Activated naive CD4-positive, alpha-beta T cell treated with anti-CD3 and anti-CD28 coated beads for 36 hours (primary cell): ENCODE results near the gene SLC25A44. TPM values are rescaled to one million over a fixed set of nuclear protein-coding genes. Genes with fewer than 3 reads are reported as not detected.
A peak's percentile ranks its signal among the peaks of the same experiment; 100 is the strongest.

Experiments
- CTCF ChIA-PET: fragments of 350-600 bp; sonication (Branson Sonifier 250); formaldehyde crosslinking; loops from one replicate; lab custom pipeline; 2021; ENCODE audit warnings: antibody characterized with exemption; lab: Charles Lee
- DNase-seq: peaks from one replicate; pipeline ENCODE4 v3.0.0-alpha.2; 2020
- H3K27ac Mint-ChIP-seq: one replicate; pipeline ENCODE4 v1.8.0; 2021; ENCODE audit warnings: mild to moderate bottlenecking, mixed read lengths
- H3K27me3 Mint-ChIP-seq: one replicate; pipeline ENCODE4 v1.8.0; 2021; ENCODE audit warnings: low read depth, mixed read lengths
- H3K36me3 Mint-ChIP-seq: one replicate; pipeline ENCODE4 v1.8.0; 2021; ENCODE audit warnings: low read depth, mixed read lengths
- H3K4me1 Mint-ChIP-seq: one replicate; pipeline ENCODE4 v1.8.0; 2021; ENCODE audit warnings: low read depth, mixed read lengths
- H3K4me3 Mint-ChIP-seq: one replicate; pipeline ENCODE4 v1.8.0; 2021; ENCODE audit warnings: mild to moderate bottlenecking, moderate library complexity, mixed read lengths
- H3K9me3 Mint-ChIP-seq: one replicate; pipeline ENCODE4 v1.8.0; 2021; ENCODE audit warnings: mixed read lengths
- intact Hi-C: fragments of 100-400 bp; cut with micrococcal nuclease; formaldehyde crosslinking; loops from one replicate; pipeline ENCODE4 v1.15.1; 2023
- total RNA-seq, 2 experiments: library from RNA; stranded (reverse); gene quantifications; one replicate each; pipeline ENCODE4 v1.2.3, GENCODE V29; 2021

SLC25A44 gene
- total RNA-seq, 2 experiments from 2014 or later = 69.1 to 73.5 TPM

- H3K9me3 Mint-ChIP-seq = no peaks in the 10 kb centered on the region
- peaks cover 54% of the 10 kb centered on the region for H3K36me3 Mint-ChIP-seq
- CTCF ChIA-PET = interaction anchor here (0.6 kb wide), 1 partner anchor 58 kb away, joined by 3 read pairs; no protein-coding TSS in a partner anchor
- no peaks in the 10 kb centered on the region for H3K27me3 Mint-ChIP-seq
- peaks cover 12% of the 10 kb centered on the region for H3K4me1 Mint-ChIP-seq
- peak overlapping the region; percentile 6 for H3K27ac Mint-ChIP-seq
- no peak for DNase-seq
- intact Hi-C loops = loop anchor here (5.0 kb wide), 1 partner anchor 56 kb away; no protein-coding TSS in a partner anchor
- H3K4me3 Mint-ChIP-seq = no peak overlapping the region
These were observed 67.0 kb downstream of the SLC25A44 start for GRCh38 chr1:156260896-156261295.

Other genes with a start within 250 kb of the SLC25A44 start
- gene ARHGEF2, start 215.6 kb upstream of the SLC25A44 start, total RNA-seq = 100 to 1,000 TPM; 154 to 159 TPM
- gene SSR2, start 173.2 kb upstream of the SLC25A44 start, total RNA-seq = 100 to 1,000 TPM; 141 to 142 TPM
- 10 to 100 TPM; 27.1 to 27.4 TPM for gene UBQLN4, start 140.3 kb upstream of the SLC25A44 start, total RNA-seq
- gene LAMTOR2, start 139.3 kb upstream of the SLC25A44 start, total RNA-seq = 10 to 100 TPM; 54.9 to 55.9 TPM
- gene RAB25, start 132.9 kb upstream of the SLC25A44 start, total RNA-seq = 1 to 10 TPM; 1.3 TPM
- under 1 TPM; 0.22 to 0.36 TPM for gene MEX3A, start 111.6 kb upstream of the SLC25A44 start, total RNA-seq
- gene LMNA, start 79.4 kb upstream of the SLC25A44 start, total RNA-seq = 10 to 100 TPM; 62.1 to 62.6 TPM
- gene SEMA4A, start 40.5 kb upstream of the SLC25A44 start, total RNA-seq = 10 to 100 TPM; 17.4 to 17.5 TPM
- 100 to 1,000 TPM; 135 TPM for gene PMF1, start 18.9 kb downstream of the SLC25A44 start, total RNA-seq
- 1 to 10 TPM; 3.4 to 4.0 TPM for gene BGLAP, start 48.1 kb downstream of the SLC25A44 start, total RNA-seq
- 1 to 10 TPM; 3.7 to 4.2 TPM for gene PAQR6, start 54.0 kb downstream of the SLC25A44 start, total RNA-seq
- 10 to 100 TPM; 77.1 to 83.4 TPM for gene SMG5, start 88.7 kb downstream of the SLC25A44 start, total RNA-seq
- gene TMEM79, start 90.2 kb downstream of the SLC25A44 start, total RNA-seq = 1 to 10 TPM; 9.1 to 9.5 TPM
- gene GLMP, start 101.6 kb downstream of the SLC25A44 start, total RNA-seq = 10 to 100 TPM in 1 of 2 experiments, 1 to 10 TPM in 1; 10.0 to 10.1 TPM
- gene VHLL, start 105.2 kb downstream of the SLC25A44 start, total RNA-seq = not detected
- gene CCT3, start 144.2 kb downstream of the SLC25A44 start, total RNA-seq = 100 to 1,000 TPM; 332 to 349 TPM
- gene TSACC, start 144.4 kb downstream of the SLC25A44 start, total RNA-seq = under 1 TPM in 1 of 2 experiments, not detected in 1; 0.57 TPM
- gene RHBG, start 175.1 kb downstream of the SLC25A44 start, total RNA-seq = not detected